Fibroblast of skin of right quadriceps (primary cell): ENCODE results near the gene UVRAG.
"Not testable (repeated sequence)": the region's sequence is repeated elsewhere in the genome, so short reads cannot be mapped to it uniquely, and the experiment has no call there.

Source experiments
- DNase-seq: peaks from one replicate; pipeline ENCODE4 v3.0.0-alpha.2; 2013

Gene UVRAG

GRCh38 chr11:75930534-75930933, 115.5 kb downstream of the UVRAG start:
- DNase-seq, result no peak

- peak; percentile 37 for DNase-seq
These were observed 116.1 kb downstream of the UVRAG start for GRCh38 chr11:75931124-75931523.

DNA sequence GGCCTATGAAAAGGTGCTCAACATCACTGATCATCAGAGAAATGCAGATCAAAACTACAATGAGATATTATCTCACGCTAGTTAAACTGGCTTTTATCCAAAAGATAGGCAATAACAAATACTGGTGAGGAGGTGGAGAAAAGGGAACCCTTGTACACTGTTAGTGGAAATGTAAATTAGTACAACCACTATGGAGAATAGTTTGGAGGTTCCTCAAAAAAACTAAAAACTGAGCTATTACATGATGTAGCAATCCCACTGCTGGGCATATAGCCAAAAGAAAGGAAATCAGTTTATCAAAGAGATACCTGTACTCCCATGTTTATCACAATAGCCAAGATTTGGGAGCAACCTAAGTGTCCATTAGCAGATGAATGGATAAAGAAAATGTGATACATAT, 118.7 kb downstream of the UVRAG start:
- DNase-seq, result not testable (repeated sequence)

- no peak for DNase-seq
These were observed 119.8 kb downstream of the UVRAG start for GRCh38 chr11:75934851-75935250.

DNA sequence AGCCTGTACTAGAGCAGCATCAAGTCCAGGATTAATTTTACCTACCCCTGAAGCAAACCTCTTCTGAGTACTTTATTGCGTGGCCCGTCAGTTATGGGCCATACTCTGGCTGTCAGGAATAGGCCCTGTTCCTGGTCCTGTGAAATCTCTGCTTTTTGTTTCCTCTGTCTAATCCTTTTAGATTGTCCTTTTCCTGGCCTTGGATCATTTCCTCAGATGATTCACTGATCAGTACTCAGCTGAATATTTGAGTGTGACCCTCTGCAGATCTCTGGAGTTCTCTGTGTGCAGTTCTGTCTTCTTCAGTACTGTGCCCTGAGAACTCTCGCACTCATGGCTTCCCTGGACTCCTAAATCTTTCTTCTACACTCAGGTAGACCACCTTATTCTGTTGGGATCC, 123.5 kb downstream of the UVRAG start:
- peak; percentile 35 for DNase-seq

GRCh38 chr11:75939516-75939915, 124.5 kb downstream of the UVRAG start:
- DNase-seq, result no peak

GRCh38 chr11:75939992-75940391, 125.0 kb downstream of the UVRAG start:
- DNase-seq, result no peak

- no peak for DNase-seq
These were observed 125.9 kb downstream of the UVRAG start for GRCh38 chr11:75940911-75941310.

DNA sequence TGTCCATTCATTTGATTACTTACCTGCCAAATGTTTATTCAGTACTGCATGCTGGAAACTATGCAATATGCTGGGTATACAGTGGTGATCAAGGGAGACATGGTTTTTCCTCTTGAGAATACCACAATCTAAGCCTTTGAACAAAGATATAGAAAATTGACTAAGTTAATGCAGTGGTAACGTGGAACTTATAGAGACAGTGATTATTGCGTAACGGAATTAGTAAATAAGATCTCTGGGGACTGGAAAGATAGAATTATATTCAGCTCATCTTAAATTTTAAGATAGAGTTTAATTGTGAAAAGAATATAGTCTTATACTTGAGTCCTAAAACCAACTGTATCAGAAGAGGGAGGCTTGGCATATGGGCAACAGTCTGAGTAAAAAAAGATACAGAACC, 129.5 kb downstream of the UVRAG start:
- no peak for DNase-seq

DNA sequence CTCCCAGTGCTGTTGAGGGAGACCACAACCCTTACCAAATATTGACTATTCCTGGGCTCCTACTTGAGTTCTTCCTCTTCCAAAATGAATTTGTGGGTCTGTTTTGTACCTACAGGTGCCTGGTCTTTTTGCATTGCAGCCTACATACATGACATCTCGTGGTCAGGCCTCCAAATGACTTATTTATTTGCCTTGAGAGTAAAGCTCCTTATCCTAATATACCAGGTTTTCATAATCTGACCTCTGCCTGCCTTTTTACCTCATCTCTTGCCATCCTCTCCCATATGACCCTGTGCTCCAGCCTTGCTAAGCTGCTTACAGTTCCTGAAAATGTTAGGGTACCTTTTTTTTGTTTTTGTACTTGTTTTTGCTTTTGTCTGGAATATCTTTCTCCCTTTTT, 130.4 kb downstream of the UVRAG start:
- no peak for DNase-seq

DNA sequence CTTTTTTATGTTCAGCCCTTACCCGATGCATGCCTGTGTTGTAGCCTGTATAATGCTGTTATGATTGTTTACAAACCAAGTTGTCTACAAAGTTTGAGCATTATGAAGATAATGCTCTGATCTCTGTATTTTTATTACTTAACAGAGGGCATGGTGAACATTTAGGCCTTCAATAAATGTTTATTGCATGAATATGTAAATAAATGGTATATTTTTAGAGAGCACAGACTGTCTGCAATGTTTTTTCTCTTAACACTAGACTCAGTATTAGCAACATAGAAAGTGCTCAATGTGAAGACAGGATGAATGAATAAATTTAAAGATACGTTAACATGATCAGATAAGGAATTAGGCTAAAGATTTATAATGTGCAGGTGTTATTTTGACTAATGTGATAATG, 130.9 kb downstream of the UVRAG start:
- no peak for DNase-seq

GRCh38 chr11:75946531-75947530, 131.8 kb downstream of the UVRAG start:
- DNase-seq, result peak; percentile 37

DNA sequence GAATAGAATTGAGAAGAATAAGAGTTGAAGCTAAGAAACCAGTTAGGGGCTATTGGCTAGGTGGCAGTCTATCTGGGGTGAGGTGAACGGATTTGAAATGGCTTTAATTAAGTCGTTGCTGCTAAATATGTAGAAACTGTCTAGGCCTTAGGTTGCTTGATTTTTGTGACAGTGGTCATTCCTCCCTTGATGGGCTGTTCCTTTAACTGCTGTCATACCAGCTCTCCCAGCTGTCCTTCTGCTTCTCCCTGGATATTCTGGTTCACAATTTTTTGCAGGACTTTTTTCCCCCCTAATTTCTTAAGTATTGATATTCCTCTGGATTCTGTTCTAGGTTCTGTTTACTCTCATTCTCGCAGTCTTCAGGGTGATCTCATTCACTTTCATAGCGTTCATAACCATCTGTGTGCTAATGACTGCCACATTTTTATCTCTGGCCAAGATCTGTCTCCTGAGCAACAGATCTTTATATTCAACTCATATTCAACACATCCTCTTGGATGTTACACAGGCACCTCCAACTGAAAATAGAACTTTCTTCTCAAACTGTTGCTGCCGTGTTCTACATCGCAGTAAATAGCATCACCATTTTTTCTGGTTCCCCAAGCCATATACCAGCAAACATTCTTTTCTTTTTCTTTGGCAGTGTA, 134.1 kb downstream of the UVRAG start:
- DNase-seq, result peak; percentile 63

- no peak for DNase-seq
These were observed 135.1 kb downstream of the UVRAG start for GRCh38 chr11:75950141-75950540.

- DNase-seq, result peak; percentile 33
These were observed 139.0 kb downstream of the UVRAG start for GRCh38 chr11:75954039-75954438.

DNA sequence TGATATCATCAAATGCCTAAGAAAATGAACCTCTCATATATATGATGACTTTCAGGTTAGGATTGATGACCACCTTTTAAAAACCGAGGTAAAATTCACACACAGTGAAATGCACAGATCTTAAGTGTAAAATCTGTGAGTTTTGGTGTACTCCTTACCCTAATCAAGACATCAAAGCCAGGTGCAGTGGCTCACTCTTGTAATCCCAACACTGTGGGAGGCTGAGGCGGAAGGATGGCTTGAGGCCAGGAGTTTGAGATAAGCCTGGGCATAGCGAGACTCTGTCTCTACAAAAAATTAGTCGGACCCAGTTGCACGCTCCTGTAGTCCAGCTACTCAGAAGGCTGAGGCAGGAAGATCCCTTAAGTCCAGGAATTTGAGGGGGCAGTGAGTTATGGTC, 140.4 kb downstream of the UVRAG start:
- DNase-seq, result no peak

DNA sequence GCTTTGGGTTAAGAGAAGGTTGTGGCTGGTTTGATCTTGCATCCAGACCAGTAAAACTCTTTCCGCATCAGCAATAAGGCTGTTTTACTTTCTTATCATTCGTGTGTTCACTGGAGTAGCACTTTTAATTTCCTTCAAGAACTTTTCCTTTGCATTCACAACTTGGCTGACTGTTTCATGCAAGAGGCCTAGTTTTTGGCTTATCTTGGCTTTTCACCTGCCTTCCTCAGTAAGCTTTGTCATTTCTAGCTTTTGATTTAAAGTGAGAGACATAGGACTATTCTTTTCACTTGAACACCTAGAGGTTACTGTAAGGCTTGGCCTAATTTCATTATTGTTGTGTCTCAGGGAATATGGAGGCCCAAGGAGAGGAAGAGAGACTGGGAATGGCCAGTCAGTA, 144.5 kb downstream of the UVRAG start:
- no peak for DNase-seq

- DNase-seq, result no peak
These were observed 149.1 kb downstream of the UVRAG start for GRCh38 chr11:75964071-75964470.

GRCh38 chr11:75966537-75967287, 151.7 kb downstream of the UVRAG start:
- DNase-seq, result peak; percentile 91

GRCh38 chr11:75968021-75968625, 153.1 kb downstream of the UVRAG start:
- DNase-seq, result peak; percentile 48

DNA sequence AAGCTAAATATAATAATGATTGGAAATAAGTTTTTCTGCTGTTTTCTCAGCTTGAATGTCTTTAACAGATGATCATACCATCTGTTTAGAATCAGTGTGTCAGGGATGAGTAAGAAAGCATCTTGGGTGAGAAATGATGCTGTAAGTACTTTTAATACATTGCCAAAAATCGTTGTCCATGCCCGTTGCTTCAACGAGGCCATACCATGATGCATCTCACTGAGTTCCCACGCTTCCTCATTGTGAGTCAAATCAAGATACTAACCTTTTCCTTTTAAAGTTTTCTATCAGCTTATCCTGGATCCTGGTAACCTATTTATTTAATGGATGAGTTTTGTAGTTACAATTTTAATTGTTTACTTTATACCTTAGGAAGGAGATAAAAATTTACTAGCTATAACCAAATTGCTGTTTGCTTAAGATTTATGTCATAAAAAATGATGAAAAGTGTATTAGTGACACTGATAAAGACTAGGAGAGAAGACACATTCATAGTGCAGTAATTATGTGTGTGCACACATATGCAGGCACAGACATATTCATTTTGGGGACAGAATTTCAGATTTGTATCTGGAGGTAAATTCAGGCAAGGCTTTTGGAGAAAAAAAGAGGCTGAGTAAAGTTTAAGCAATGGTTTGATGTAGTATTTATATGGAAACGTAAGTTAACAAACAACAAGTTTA, 154.8 kb downstream of the UVRAG start:
- DNase-seq, result peak; percentile 71

DNA sequence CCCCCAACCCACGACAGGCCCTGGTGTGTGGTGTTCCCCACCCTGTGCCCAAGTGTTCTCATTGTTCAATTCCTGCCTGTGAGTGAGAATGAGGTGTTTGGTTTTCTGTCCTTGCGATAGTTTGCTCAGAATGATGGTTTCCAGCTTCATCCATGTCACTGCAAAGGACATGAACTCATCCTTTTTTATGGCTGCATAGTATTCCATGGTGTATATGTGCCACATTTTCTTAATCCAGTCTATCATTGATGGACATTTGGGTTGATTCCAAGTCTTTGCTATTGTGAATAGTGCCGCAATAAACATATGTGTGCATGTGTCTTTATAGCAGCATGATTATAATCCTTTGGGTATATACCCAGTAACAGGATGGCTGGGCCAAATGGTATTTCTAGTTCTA, 158.7 kb downstream of the UVRAG start:
- DNase-seq, result not testable (repeated sequence)
